ENCODE results near the gene ACAD9.
A peak's percentile ranks its signal among the peaks of the same experiment; 100 is the strongest.
"Not testable (repeated sequence)": the region's sequence is repeated elsewhere in the genome, so short reads cannot be mapped to it uniquely, and the experiment has no call there.

Gene ACAD9

DNA sequence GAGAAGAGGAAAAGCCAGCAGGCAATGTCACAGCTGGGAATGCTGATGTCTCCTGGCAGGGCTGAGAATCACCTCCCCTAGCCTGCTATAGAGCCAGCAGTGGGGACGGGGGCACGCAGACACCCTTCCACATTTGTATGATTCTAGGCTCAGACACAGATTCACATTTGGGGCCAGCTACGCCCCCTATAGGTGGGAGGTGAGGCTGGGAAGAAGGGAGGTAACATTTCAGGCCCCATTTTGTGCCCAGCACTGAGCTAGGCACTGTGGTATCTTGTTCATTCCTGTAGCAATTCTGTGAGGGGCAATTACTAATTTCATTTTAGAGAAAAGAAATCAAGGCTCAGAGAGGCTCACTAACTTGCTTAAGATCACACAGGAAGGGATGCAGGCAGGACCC, 15.9 kb upstream of the ACAD9 start:
- no peak for DNase-seq

DNA sequence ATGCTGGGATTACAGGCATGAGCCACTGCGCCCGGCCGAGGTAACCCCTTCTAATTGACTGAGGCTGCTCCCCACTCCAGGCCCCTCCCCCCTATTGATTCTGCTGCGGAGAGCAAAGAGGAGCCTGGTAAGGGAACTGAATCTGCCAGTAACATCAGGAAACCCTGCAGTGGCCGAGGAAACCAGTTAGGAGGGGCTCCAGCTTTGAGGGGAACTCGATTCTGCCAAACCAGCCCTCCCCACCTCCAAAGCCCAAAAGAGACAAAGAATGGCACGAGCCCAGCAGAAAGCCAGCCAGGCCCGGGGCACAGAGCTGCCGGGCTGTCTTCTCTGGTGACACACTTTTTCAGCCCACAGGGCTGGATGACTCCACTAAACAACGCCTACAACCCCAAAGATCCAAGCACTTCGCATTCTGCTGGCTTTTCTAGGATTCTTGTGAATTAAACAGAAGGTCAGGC, 15.0 kb upstream of the ACAD9 start:
- no peak for DNase-seq

DNA sequence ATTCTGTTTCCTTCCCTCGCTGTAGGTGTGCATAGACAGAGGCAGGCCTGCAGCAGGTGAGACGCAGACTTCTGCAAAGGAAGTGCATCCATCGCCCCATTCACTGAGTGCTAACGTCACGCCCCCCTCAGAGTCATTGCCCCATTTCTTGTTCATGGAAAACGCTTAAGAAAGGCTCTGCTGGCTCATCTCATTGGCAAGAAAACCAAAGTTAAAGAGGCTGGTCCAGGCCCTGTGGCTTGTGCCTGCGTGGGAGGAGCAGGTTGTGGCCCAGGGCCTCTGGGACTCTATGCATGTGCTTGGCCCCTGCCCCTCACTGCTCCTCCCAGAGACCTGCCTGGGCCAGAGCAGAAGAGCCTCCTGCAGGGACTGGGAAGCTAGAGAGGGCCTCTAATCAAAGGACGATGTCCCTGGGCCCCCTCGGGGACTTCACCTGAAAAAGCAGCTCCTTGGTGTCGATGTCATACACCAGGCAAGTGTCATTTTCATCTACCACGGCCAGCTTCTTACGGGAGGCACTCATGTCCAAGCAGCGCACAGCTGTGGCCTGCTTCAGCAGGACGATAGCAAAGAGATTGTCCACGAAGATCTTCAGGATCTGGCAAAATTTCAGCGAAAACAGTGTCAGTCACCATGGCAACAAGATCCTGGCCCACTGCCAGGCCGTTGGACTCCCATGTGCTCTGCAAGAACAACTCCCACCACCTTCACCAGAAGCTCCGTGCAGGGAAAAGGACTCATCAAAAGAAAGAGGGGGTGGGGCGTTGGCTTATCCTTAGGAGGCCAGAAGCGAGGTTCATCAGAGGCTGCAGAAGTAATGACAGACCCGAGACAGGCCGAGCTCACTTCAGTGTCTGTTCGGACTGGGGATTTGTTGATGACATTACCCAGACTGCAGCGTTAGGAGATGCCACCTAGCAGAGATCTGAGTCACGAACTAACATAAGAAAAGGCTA, 14.3 kb upstream of the ACAD9 start:
- not testable (repeated sequence) for DNase-seq

DNA sequence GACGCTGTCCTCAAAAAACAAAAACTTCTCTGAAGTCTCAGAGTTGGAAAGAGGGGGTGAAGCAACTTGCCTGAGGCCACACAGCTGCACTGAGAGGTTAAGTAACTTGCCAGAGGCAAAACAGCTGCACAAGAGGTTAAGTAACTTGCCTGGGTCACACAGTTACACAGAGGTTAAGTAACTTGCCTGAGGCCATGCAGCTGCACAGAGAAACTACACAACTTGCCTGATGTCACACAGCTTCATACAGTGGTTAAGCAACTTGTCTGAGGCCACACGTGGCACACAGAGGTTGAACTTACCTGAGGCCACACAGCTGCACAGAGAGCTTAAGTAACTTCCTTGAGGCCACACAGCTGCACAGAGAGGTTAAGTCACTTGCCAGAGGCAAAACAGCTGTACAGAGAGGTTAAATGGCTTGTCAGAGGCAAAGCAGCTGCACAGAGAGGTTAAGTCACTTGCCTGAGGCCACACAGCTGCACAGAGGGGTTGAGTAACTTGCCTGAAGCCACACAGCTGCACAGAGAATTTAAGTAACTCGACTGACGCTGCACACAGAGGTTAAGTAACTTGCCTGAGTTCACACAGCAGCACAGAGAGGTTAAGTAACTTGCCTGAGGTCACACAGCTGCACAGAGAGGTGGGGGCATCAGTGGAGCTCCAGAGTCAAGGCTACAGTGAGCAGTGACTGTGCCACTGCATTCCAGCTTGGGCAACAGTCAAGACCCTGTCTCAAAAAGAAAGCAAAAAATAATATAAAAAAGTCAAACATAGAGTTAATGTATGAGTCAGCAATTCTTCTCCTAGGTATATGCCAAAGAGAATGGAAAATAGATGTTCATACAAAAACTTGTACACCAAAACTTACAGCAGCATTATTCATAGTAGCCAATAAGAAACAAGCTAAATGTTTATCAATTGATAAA, 12.0 kb upstream of the ACAD9 start:
- no peak for DNase-seq

DNA sequence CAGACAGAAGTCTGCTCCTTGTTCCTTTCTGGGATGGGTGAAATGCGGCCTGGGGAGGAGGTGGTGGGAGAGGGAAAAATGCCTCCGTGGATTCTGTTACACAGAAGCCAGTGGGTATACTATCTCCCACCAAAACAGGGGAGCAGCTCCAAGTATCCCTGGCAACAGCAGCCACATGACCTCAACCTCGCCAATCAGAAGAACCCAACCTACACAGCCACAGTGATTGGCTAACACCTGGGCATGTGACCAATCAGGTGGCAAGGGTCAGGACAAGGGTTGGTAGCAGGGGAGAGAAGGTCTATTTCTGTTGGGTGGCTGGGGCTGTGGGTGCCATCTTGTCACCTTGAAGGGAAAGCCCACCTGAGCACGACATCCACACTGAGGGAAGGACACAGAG, 9.1 kb upstream of the ACAD9 start:
- DNase-seq: no peak

DNA sequence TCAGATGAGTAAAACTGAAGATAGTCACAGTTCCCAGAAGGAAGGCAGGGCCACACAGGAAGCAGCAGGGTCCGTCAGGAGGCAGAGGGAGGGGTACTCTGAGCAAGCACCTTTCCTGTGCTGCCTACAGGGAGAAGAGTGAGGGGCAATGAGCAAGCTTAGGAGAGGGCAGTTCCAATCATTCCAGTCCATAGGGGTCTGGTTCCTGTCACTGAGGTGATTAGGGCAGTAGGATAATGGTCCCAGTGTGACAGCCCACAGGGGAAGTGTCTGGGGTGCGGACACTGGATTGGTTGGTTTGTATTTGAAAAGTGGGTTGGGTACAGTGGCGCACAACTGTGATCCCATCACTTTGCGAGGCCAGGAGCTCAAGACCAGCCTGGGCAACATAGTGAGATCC, 7.1 kb upstream of the ACAD9 start:
- DNase-seq: no peak

DNA sequence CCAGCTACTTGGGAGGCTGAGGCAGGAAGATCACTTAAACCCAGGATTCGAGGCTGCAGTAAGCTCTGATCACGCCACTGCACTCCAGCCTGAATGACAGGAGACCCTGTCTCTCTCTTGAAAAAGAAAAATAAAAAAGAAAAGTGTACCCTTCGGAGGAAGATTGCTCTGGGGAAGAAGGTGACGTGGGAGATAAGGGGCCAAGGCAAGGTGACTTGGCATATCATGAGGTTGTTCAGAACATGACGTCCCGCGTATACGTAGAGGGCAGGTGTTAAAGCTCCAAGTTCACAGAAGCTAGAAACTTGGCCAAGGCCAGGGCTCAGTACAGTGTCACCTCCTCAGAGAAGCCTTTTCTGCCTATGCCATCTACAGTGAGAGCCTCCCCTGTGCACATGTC, 6.7 kb upstream of the ACAD9 start:
- no peak for DNase-seq

DNA sequence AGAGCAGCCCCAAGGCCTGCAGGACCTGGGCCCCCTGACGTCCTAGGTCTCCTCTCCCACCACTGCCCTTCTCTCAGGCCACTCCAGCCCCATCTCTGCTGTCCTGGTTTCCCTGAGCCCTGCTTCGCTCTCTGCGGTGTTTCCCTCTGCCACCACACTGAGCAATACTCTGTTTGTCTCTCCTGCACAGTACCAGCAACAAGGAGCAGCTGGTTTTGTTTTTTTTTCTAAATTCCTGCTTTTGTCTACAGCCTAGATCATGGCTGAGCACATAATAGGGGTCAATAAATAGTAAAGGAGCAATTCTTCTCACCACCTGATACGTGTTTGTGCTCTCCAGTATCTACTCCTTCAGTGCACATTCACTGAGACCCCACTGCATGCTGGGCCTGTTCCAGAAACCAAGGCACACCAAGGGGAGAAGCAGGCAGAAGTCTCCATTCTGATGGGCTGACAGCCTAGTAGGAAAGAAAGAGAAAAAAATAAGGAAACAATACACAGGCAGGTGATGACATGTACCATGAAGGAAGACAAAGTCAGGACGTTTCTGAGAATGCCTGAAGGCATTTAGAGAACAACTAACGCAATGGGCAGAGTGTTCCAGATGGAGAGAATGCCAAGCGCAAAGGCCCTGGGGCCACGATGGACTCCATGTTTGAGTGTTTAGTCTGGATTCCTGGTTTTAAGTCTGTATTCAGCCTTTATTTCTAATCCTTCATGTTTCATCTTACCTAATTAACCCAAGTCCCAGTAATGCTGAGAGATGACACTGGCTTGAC, 6.0 kb upstream of the ACAD9 start:
- DNase-seq: no peak

DNA sequence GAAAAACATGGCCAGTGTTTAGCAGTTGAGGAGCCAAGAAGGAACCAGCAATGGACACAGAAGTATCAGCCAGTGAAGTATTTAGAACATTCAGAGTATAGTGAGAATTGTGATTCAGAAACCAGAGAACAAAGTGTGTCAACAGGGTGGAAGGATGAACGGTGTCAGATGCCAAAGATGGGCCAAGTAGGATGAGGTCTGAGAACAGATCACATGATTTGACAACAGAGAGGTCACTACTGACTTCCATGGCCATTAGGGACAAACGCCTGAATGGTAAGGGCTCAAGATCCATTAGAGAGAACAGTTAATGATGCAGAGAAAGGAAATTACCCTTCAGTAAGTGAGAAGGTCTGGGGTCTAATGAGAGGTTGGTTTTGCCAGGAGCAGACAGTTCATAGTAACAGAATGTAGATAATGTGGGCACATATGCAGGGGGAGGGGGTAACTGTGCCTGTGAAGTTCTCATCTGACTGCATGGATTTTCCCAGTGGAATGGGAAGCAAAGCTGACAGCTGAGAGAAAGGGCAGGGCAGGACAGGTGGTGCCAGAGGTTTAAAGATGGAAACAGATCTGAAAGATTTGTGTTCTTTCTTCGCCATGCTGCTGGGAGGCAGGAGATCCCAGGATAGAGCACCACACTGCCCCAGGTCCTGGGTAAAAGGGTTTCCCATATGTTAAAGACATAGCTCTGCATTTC, 4.8 kb upstream of the ACAD9 start:
- no peak for DNase-seq

DNA sequence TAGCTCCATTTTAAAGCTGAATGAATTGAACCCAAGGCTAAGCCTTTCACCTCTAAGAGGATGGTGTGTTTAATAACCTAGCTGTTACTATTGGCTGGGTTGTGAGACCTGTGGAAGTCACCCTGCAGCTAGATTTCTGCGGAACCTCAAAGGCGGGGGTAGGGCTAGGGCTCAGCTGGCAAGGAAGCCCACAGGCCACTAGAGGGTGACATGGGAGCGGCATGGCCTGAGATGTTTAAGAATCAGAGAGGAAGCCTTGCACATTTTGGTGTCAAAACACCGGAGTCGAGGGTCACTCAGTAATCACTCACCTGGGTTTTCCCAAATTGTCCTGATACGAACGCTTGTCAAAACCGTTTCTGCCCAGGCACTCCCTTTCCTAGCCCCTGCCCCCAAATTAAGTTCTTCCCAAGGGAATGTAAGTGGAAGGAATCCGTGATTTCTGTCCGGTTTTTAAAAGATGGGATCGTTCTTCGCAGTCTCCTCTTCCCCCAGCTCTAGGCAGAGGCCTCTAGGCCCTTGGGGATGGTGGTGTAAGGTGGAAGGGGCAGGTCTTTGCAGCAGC, 3.8 kb upstream of the ACAD9 start:
- DNase-seq: peak; percentile 63

DNA sequence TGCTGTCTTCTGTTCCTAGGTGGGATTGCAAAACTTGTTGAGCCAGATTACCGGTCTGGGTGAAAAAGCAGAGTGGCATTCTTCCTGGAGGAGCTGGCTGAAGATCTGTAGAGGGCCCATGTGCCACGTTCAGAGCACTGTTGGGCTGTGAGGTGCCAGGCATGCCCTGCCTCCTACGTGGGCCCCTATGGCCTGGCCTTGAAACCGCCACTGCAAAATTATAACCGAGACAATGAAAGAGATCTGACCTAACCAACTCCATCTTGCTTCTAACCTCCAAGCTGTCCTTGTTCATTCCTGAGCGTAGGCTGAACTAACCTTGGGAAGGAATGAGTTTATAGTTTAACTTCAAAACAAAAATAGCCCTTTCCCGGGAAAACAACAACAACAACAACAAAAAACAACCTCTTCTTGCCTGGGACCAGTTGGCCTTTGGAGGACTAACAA, 1.4 kb upstream of the ACAD9 start:
- no peak for DNase-seq

DNA sequence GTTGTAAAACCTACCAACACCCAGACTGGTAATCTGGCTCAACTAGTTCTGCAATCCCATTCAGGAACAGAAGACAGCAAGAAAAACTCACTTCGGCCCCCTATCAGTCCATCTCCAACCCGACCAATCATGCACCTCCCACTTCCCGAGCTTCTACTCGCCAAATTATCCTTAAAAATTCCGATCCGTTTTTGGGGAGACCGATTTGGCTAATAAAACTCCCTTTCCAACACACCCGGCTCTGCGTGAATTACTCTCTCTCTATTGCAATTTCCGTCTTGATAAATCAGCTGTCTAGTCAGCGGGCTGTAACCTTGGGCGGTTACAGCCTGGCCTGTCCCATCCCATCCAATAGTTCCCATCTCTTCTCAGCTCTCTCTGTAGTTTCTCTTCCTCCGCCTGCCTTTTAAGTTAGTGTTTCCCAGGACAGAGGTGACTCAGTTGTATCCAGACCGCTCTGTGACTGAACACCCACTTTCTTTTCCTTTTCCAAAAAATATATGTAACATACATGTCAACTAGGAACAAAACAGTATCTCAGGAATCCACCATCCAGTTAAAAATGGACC, 780 bp upstream of the ACAD9 start:
- peak; percentile 22 for DNase-seq

DNA sequence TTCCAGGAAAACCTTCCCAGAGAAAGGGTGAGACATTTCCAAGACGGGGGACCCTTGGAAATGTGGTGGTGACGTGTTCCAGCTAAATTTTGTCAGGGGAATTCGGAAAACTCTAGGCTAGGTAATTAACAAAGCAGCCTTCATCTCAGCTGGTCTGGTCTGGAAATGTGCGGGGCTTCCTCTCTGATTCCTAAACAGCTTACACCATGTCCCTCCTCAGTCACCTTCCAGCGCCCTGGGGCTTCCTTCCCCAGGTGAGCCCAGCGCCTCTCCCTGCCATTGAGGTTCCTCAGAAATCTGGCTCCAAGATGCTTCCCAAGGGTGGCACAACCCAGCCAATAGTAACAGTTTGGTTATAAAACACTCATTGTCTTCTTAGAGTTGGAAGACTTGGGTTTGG, 571 bp downstream of the ACAD9 start:
- no peak for DNase-seq

DNA sequence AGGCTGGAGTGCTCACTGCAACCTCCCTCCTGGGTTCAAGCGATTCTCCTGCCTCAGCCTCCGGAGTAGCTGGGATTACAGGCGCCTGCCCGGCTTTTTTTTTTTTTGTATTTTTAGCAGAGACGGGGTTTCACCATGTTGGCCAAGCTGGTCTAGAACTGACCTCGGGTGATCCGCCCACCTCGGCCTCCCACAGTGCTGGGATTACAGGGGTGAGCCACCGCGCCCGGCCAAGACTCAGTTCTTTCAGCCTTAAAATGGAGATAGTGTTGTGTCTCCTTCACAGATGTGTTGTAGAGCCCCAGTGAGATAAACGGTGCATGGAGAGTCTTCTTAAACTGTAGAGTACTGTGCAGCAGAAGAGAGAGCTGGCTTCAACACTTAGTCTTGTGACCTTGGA, 1.0 kb downstream of the ACAD9 start:
- not testable (repeated sequence) for DNase-seq

DNA sequence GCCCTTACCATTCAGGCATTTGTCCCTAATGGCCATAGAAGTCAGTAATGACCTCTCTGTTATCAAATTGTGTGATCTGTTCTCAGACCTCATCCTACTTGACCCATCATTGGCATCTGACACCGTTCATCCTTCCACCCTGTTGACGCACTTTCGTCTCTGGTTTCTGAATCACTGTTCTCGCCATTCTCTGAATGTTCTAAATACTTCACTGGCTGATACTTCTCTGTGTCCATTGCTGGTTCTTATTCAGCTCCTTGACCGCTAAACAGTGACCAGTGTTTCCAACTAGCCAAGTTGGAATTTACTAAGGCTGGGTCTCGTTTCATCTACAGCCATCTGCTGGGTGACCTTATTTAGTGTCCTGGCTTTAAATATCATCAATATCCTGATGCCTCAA, 2.2 kb downstream of the ACAD9 start:
- no peak for DNase-seq

DNA sequence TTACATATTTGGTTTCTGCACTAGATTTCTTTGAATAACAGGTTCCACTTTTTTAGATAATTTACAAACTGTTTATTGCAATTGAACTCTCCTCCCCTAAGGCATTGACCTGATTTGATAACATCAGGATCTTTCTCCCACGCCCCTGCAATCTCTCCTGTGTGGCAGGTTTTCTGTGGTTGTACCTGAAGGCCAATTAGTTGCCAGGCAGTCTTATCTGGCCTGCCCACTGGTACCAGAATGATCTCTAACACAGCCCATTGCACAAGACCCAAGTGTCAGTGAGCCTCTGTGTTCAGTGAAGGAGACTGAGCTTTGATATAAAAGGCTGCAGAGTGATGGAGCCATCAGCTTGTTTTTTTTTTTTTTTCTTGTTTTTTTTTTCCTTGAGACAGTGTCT, 3.3 kb downstream of the ACAD9 start:
- DNase-seq: no peak

DNA sequence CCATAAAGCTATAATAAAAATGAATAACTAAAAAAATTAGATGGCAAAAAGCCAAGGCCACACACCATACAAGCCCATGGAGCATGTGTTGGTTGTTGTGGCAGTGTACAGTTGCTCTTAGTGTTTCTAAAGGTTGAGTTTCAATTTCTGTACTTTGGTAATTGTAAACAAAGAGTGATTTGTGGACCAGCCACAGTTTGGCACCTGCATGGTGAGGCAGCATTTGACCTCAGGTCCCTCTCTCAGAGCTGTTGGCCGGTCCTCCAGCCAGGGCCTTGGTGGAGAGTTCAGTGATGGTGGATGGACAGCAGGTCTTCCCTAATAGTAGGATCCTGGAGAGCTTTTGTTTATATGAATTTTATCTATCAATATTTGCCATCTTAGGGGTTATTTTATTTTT, 5.6 kb downstream of the ACAD9 start:
- no peak for DNase-seq

DNA sequence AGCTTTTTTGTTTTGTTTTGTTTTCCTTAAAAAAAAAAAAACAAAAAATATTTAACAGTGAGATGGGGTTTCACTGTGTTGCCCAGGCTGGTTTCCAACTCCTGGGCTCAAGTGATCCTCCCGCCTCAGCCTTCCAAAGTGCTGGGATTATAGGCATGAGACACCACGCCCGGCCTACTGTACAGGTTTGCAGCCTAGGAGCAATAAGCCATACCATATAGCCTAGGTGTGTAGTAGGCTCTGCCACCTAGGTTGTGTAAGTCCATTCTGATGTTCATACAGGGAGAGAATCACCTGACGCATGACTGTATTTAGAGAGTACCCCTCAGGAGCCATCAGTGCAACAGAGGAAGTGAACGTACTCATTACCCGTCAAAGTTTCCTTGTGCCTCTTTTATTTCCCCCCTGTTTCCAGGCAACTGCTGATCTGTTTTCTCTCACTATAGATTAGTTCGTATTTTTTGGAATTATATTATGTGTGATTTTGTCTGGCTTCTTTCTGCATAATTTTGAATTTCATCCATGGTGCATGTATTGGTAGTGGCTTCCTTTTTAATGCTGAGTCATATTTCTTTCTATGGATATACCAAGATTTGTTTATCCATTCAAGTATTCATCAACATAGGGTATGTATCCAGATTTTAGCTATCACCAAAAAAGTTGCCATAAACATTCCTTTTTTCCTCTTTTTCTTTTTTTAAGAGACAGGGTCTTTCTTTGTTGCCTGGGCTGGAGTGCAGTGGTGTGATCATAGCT, 9.9 kb downstream of the ACAD9 start:
- DNase-seq: no peak

DNA sequence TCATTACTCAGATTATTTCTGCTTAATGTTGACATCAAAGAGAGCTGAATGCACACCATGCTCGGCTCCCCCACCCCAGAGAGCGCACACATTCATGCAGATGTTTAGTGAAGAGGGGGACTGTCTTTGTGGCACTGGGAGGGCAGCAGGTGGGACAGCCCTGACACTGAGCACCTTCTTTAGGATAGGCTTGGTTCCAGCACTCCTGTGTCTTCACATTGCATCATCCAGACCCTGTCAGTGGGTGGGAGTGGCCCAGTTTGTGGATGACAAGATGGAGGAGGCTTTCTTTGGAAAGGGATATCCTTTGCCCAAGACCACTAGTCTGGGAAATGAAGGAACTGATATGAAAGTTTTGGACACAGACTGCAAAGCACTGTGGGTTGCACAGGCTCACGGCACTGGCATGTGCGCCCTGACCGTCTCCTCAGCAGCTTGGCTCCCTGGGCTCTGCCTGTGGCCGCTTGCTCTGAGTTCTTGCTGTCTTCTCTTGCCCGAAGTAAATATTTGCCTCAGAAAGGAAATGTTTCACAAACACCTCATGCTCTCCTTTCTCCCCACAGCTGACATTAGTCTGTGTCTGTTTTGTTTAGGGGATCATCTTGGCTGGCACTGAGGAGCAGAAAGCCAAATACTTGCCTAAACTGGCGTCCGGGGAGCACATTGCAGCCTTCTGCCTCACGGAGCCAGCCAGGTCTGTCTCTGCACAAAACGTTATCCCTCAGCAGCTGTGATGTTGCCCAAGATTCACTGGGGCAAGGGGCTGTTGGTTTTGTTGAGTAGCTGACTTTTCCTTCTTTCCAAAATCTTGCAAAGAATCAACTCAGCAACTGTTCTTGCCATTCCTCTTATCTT, 16.6 kb downstream of the ACAD9 start:
- no peak for DNase-seq

DNA sequence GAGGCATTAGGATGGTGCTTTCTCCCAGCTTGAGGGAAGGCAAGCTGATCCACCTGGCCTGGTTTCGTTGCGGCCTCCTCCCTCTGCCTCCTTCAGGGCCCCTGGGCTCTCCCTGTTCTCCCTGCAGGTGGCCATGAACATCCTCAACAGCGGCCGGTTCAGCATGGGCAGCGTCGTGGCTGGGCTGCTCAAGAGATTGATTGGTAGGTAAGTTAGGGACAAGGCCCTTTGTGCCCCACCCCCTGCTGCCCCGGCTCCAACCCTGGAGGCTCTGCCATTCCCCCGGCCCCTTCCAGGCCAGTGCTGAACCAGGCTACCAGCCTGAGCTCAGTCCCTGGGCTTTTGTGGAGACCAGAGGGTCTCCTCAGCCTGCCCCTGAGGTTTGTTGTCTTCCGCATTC, 23.0 kb downstream of the ACAD9 start:
- no peak for DNase-seq

Measured in activated naive CD4-positive, alpha-beta T cell treated with Interleukin-2 at 50 U/mL for 16 hours (primary cell).